PC-3 (cell line): ENCODE results near the gene CYLD. TPM values are rescaled to one million over a fixed set of nuclear protein-coding genes. Genes with fewer than 3 reads are reported as not detected.

Source experiments
- ATAC-seq: fragments of 200-7000 bp; cut with Tn5 transposase; 2 replicates; pipeline ENCODE4 v1.9.1; 2020; ENCODE audit warnings: mild to moderate bottlenecking, moderate library complexity
- BruUV-seq: library from RNA; stranded (reverse); fragments of 400-500 nt; replicated peaks from 2 replicates; lab custom pipeline; 2021; lab: Mats Ljungman, UMichigan
- CTCF ChIA-PET: fragments of 300-600 bp; sonication (Branson Sonifier 250); formaldehyde crosslinking; loops from one replicate; lab custom pipeline; 2022; ENCODE audit warnings: antibody characterized with exemption; lab: Charles Lee
- POLR2A ChIA-PET: fragments of 300-600 bp; sonication (Branson Sonifier 250); formaldehyde crosslinking; loops from one replicate; lab custom pipeline; 2022; ENCODE audit warnings: antibody characterized with exemption; ENCODE audit not compliant: unreplicated experiment; lab: Charles Lee
- DNase-seq: peaks from one replicate; pipeline ENCODE4 v3.0.0-alpha.2; 2015
- H2AFZ ChIP-seq: fragments of 300-600 bp; sonication (generic); 2 replicates; pipeline ENCODE4 v1.6.0; 2016; ENCODE audit warnings: antibody characterized with exemption, low read length
- H3F3A ChIP-seq: fragments of 300-600 bp; sonication (generic); one replicate; pipeline ENCODE4 v1.6.0; 2017; ENCODE audit warnings: antibody characterized with exemption, low read length, control low read depth, mild to moderate bottlenecking; ENCODE audit not compliant: unreplicated experiment
- H3K27ac ChIP-seq: fragments of 300-600 bp; sonication (generic); 2 replicates; pipeline ENCODE4 v1.5.1; 2016; ENCODE audit warnings: mild to moderate bottlenecking, low read length
- H3K27me3 ChIP-seq: fragments of 300-600 bp; sonication (generic); 2 replicates; pipeline ENCODE4 v1.6.1; 2016; ENCODE audit warnings: low read length, mixed read lengths
- H3K36me3 ChIP-seq: fragments of 300-600 bp; sonication (generic); 2 replicates; pipeline ENCODE4 v1.6.1; 2016; ENCODE audit warnings: low read depth, mixed run types, low read length, mixed read lengths
- H3K4me1 ChIP-seq: fragments of 300-600 bp; sonication (generic); 2 replicates; pipeline ENCODE4 v1.5.1; 2016; ENCODE audit warnings: low read length; ENCODE audit not compliant: insufficient read depth
- H3K4me2 ChIP-seq: fragments of 300-600 bp; sonication (generic); 2 replicates; pipeline ENCODE4 v1.6.0; 2016; ENCODE audit warnings: low read length
- H3K4me3 ChIP-seq: fragments of 300-600 bp; sonication (generic); 2 replicates; pipeline ENCODE4 v1.5.1; 2016; ENCODE audit warnings: mild to moderate bottlenecking, low read length, mixed read lengths
- H3K79me2 ChIP-seq: fragments of 300-600 bp; sonication (generic); 2 replicates; pipeline ENCODE4 v1.6.1; 2017; ENCODE audit warnings: low read length, mixed read lengths
- H3K9ac ChIP-seq: fragments of 300-600 bp; sonication (generic); 2 replicates; pipeline ENCODE4 v1.6.0; 2016; ENCODE audit warnings: mild to moderate bottlenecking, low read length
- H3K9me2 ChIP-seq: fragments of 300-600 bp; sonication (generic); replicated peaks from 2 replicates; pipeline ENCODE4 v1.6.1; 2016; ENCODE audit warnings: mixed run types, low read length, mixed read lengths
- H3K9me3 ChIP-seq: fragments of 300-600 bp; sonication (generic); 2 replicates; pipeline ENCODE4 v1.6.1; 2016; ENCODE audit warnings: low read length, mixed read lengths
- H4K20me1 ChIP-seq: fragments of 300-600 bp; sonication (generic); 2 replicates; pipeline ENCODE4 v1.6.1; 2016; ENCODE audit warnings: low read length, mixed read lengths
- EZH2 ChIP-seq: fragments of 300-600 bp; sonication (generic); IDR thresholded peaks from one replicate; pipeline ENCODE4 v1.6.1; 2017; ENCODE audit warnings: antibody characterized with exemption, mild to moderate bottlenecking, low read length; ENCODE audit not compliant: unreplicated experiment
- EZH2phosphoT487 ChIP-seq: fragments of 300-600 bp; sonication (generic); IDR thresholded peaks from 2 replicates; pipeline ENCODE4 v1.6.1; 2018; ENCODE audit warnings: mild to moderate bottlenecking, antibody characterized with exemption, low read length, borderline replicate concordance
- intact Hi-C: fragments of 100-400 bp; cut with micrococcal nuclease; formaldehyde crosslinking; loops from 2 replicates; pipeline ENCODE4 v1.9.0; 2023
- total RNA-seq: library from RNA; depleted of rRNA; stranded (reverse); fragments of >200 nt; gene quantifications from 2 replicates; pipeline ENCODE4 v1.2.3, GENCODE V29; 2014
- TF ChIP-seq, protein P1 (sequence below): fragments of 300-600 bp; sonication (generic); conservative IDR thresholded peaks from 2 replicates; pipeline ENCODE4 v1.5.1; 2017; ENCODE audit warnings: antibody characterized with exemption, low read depth, mild to moderate bottlenecking, low read length

The CYLD gene
- total RNA-seq, 1 experiment from 2014 or later: 8.6 TPM

GRCh38 chr16:50802961-50803360 lies 61.1 kb downstream of the CYLD start:
- Histone ChIP-seq H3K9me3 (no peaks in the 10 kb centered on the region), H3K27me3 (no peaks in the 10 kb centered on the region), H3K36me3 (no peaks in the 10 kb centered on the region; the same call in 1 of the 2 replicates), H3K4me2 (no peak overlapping the region), H3K27ac (no peak overlapping the region), H3K79me2 (no peaks in the 10 kb centered on the region), H3K9me2 (no peaks in the 10 kb centered on the region), H2AFZ (no peak overlapping the region), H3K4me1 (no peaks in the 10 kb centered on the region), H3F3A (no peaks in the 10 kb centered on the region), H3K9ac (no peak overlapping the region), H3K4me3 (no peak overlapping the region), H4K20me1 (no peaks in the 10 kb centered on the region)
- ChIA-PET POLR2A (no interaction called here), CTCF (no interaction called here)
- ATAC-seq (no peak), DNase-seq (no peak)
- TF ChIP-seq, protein P1, sequence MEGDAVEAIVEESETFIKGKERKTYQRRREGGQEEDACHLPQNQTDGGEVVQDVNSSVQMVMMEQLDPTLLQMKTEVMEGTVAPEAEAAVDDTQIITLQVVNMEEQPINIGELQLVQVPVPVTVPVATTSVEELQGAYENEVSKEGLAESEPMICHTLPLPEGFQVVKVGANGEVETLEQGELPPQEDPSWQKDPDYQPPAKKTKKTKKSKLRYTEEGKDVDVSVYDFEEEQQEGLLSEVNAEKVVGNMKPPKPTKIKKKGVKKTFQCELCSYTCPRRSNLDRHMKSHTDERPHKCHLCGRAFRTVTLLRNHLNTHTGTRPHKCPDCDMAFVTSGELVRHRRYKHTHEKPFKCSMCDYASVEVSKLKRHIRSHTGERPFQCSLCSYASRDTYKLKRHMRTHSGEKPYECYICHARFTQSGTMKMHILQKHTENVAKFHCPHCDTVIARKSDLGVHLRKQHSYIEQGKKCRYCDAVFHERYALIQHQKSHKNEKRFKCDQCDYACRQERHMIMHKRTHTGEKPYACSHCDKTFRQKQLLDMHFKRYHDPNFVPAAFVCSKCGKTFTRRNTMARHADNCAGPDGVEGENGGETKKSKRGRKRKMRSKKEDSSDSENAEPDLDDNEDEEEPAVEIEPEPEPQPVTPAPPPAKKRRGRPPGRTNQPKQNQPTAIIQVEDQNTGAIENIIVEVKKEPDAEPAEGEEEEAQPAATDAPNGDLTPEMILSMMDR: no peak
- TF ChIP-seq EZH2 (no peak), EZH2phosphoT487 (no peak)
- intact Hi-C loops: no loop called here
- BruUV-seq: no TSS peak

GRCh38 chr16:50804290-50804907 lies 62.5 kb downstream of the CYLD start:
- ChIA-PET POLR2A (no interaction called here), CTCF (no interaction called here)
- Histone ChIP-seq H3K27me3 (no peaks in the 10 kb centered on the region), H3K27ac (no peak overlapping the region), H3K4me1 (no peaks in the 10 kb centered on the region), H3K9me3 (no peaks in the 10 kb centered on the region), H3F3A (no peaks in the 10 kb centered on the region), H3K9ac (no peak overlapping the region), H3K4me2 (no peak overlapping the region), H3K4me3 (no peak overlapping the region), H3K36me3 (no peaks in the 10 kb centered on the region; the same call in 1 of the 2 replicates), H4K20me1 (no peaks in the 10 kb centered on the region), H3K79me2 (no peaks in the 10 kb centered on the region), H3K9me2 (no peaks in the 10 kb centered on the region), H2AFZ (no peak overlapping the region)
- intact Hi-C loops: no loop called here
- DNase-seq (no peak), ATAC-seq (no peak)
- no TSS peak for BruUV-seq
- TF ChIP-seq, protein P1: no peak
- TF ChIP-seq EZH2phosphoT487 (no peak), EZH2 (no peak)
